ENCODE measurements around the gene ESAM. TPM values are rescaled to one million over a fixed set of nuclear protein-coding genes. Genes with fewer than 3 reads are reported as not detected.

ESAM gene
- total RNA-seq, 4 donors from 2014 or later = 18.7 to 91.6 (median 47.7) TPM

DNA sequence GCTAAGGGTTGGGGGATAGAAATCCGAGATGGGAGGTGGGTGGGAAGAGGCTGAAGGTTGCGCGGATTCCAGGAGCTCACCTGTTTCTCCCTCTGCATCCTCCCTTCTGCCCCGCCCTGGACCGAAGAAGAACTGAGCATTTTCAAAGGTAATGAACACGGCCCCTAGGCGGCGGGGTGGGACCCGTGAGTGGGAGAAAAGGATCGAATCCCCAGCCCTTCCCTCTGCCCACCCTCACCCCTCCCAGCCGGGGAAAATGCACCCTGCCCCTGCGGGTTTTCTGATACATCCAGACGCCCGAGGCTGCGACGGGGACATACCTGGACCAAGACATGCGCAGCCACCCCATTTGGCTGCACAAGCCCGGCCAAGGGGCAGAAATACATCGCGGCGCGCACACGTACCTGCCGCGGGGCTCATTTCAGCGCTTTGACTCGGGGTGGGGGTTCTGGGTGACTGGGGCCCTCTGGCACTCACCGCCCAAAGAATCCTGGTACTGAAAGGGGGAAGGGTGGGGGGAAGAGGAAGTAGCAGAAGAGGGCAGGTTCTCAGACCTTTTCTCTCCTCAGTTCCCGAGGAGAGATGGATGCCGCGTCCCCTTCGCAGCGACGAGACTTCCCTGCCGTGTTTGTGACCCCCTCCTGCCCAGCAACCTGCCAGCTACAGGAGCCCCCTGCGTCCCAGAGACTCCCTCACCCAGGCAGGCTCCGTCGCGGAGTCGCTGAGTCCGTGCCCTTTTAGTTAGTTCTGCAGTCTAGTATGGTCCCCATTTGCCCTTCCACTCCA is 16.1 kb downstream of the ESAM start:
- H3K4me3 ChIP-seq = peak overlapping the region; percentile 11 to 33

DNA sequence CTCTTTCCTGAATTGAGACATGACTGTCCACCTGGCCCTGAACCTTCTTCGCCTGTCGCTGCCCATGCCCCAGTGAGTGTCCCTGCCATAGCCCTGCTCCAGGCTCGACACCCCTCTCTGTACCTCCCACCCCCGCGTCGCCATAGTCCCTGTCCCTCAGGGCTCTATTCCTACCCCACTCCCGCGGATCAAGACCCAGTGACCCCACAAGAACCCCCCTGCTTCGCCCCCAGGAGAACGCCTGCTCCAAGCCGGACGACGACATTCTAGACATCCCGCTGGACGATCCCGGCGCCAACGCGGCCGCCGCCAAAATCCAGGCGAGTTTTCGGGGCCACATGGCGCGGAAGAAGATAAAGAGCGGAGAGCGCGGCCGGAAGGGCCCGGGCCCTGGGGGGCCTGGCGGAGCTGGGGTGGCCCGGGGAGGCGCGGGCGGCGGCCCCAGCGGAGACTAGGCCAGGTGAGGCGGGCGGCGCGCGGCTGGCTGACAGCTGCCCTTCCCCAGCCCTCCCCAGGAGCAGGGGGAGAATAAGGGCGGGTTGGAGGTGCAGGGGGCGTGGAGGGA is 16.7 kb downstream of the ESAM start:
- Histone ChIP-seq H3K4me1 (no peaks in the 10 kb centered on the region), H3K4me3 (no peak overlapping the region), H3K27me3 (peaks cover 6 to 24% of the 10 kb centered on the region in 2 donors), H3K27ac (no peak overlapping the region), H3K36me3 (no peaks in the 10 kb centered on the region), H3K9me3 (no peaks in the 10 kb centered on the region)
- TF ChIP-seq CTCF (IDR thresholded peaks at IDR 0.05) (no peak), POLR2A (IDR thresholded peaks at IDR 0.05) (no peak)
- no peak for DNase-seq
- intact Hi-C loops (cut with DNase I; ENCODE audit: low total_unique reads) = no loop called here

More for the DNA sequence above, 16.1 kb downstream of the ESAM start:
- Histone ChIP-seq H3K9me3 (no peaks in the 10 kb centered on the region), H3K27ac (no peak overlapping the region), H3K4me1 (no peaks in the 10 kb centered on the region), H3K27me3 (peaks cover 6 to 24% of the 10 kb centered on the region in 2 donors), H3K36me3 (no peaks in the 10 kb centered on the region)
- no peak for TF ChIP-seq CTCF (IDR thresholded peaks at IDR 0.05)
- no peak for TF ChIP-seq POLR2A (IDR thresholded peaks at IDR 0.05)
- no peak for DNase-seq
- intact Hi-C loops (cut with DNase I; ENCODE audit: low total_unique reads) = no loop called here

GRCh38 chr11:124743050-124743449 is 19.0 kb downstream of the ESAM start:
- intact Hi-C loops (cut with DNase I; ENCODE audit: low total_unique reads) = no loop called here
- H3K4me3 ChIP-seq = no peak overlapping the region

GRCh38 chr11:124742555-124742954 is 19.5 kb downstream of the ESAM start:
- intact Hi-C loops (cut with DNase I; ENCODE audit: low total_unique reads) = no loop called here
- no peak for DNase-seq
- Histone ChIP-seq H3K4me3 (no peak overlapping the region), H3K27me3 (peaks cover 6 to 21% of the 10 kb centered on the region in 2 donors), H3K9me3 (no peaks in the 10 kb centered on the region), H3K36me3 (no peaks in the 10 kb centered on the region), H3K27ac (no peak overlapping the region), H3K4me1 (no peaks in the 10 kb centered on the region)
- TF ChIP-seq POLR2A (IDR thresholded peaks at IDR 0.05) (no peak), CTCF (IDR thresholded peaks at IDR 0.05) (no peak)

More at GRCh38 chr11:124743050-124743449, 19.0 kb downstream of the ESAM start:
- no peak for TF ChIP-seq POLR2A (IDR thresholded peaks at IDR 0.05)
- no peak for TF ChIP-seq CTCF (IDR thresholded peaks at IDR 0.05)
- no peaks in the 10 kb centered on the region for H3K9me3 ChIP-seq
- H3K27me3 ChIP-seq = peaks cover 6 to 21% of the 10 kb centered on the region in 2 donors
- H3K4me1 ChIP-seq = no peaks in the 10 kb centered on the region
- DNase-seq = no peak
- no peak overlapping the region for H3K27ac ChIP-seq
- H3K36me3 ChIP-seq = no peaks in the 10 kb centered on the region

DNA sequence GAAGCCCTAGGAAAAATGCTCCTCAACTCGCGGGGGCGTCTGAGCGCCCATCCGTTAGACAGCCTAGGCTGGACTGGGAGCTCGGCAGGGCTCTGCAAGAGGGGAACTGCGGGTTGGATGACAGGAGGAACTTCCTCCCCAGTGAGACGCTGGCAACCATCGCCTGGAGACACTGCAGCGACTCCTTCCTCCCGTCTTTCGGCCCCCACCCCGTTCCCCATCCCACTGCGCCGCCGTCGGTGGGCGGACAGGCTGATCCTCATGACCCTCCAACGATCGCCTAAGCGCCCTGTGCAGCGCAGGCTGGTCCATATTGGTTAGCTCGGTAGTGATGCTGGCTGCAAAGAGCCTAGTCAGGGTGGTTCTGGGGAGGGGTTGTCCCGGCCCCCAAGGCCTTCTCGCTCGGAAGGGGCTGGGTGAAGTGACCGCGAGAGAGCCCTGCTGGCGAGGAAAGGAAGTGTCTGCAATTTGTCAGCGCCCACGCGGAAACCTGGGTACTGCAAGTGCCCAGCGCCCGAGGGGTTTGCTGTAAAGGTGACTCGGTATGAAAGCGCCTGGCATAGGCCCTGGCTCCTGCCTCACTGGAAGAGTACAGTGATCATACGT is 21.7 kb downstream of the ESAM start:
- Histone ChIP-seq H3K36me3 (no peaks in the 10 kb centered on the region), H3K4me1 (no peaks in the 10 kb centered on the region), H3K4me3 (peak overlapping the region; percentile 49 to 50), H3K27ac (peak overlapping the region; percentile 46 to 53), H3K9me3 (no peaks in the 10 kb centered on the region), H3K27me3 (peaks cover 0 to 4% of the 10 kb centered on the region in 2 donors)
- no peak for DNase-seq
- TF ChIP-seq CTCF (IDR thresholded peaks at IDR 0.05) (peak; percentile 22 to 49 (median 38)), POLR2A (IDR thresholded peaks at IDR 0.05) (no peak)
- intact Hi-C loops (cut with DNase I; ENCODE audit: low total_unique reads) = no loop called here
